Spleen (tissue), 11 donors: Measurements from ENCODE around the gene ALS2. TPM values are rescaled to one million over a fixed set of nuclear protein-coding genes. Genes with fewer than 3 reads are reported as not detected.
"Not testable (repeated sequence)": the region's sequence is repeated elsewhere in the genome, so short reads cannot be mapped to it uniquely, and the experiment has no call there.

Source experiments
- DNase-seq: peaks from one replicate; pipeline ENCODE4 v3.0.0-alpha.2; 2020
- H3K27ac ChIP-seq, 8 donors: fragments of 200-600 bp; sonication (generic) in 7 of 8; 1 replicate in 4 of 8; 2 replicates in 4 of 8; pipeline versions ENCODE4 v1.5.0 to v1.8.0; 2016 to 2021; ENCODE audit warnings: inconsistent platforms in 4 of 8, mild to moderate bottlenecking in 4 of 8, moderate library complexity in 1 of 8
- H3K27me3 ChIP-seq, 7 donors: fragments of 200-600 bp; sonication (generic) in 6 of 7; replicated peaks in 1 of 7; 1 replicate in 4 of 7; 2 replicates in 3 of 7; pipeline versions ENCODE4 v1.5.0 to v1.8.0; 2016 to 2021; ENCODE audit warnings: inconsistent platforms in 3 of 7, mild to moderate bottlenecking in 1 of 7
- H3K36me3 ChIP-seq, 6 donors: fragments of 200-600 bp; sonication (generic) in 5 of 6; 1 replicate in 4 of 6; 2 replicates in 2 of 6; pipeline versions ENCODE4 v1.5.0 to v1.8.0; 2016 to 2021; ENCODE audit warnings: inconsistent platforms in 2 of 6
- H3K4me1 ChIP-seq, 6 donors: fragments of 200-600 bp; sonication (generic) in 5 of 6; 1 replicate in 3 of 6; 2 replicates in 3 of 6; pipeline versions ENCODE4 v1.5.0 to v1.8.0; 2016 to 2021; ENCODE audit warnings: inconsistent platforms in 3 of 6
- H3K4me3 ChIP-seq, 8 donors: fragments of 200-600 bp; sonication (generic) in 7 of 8; 1 replicate in 4 of 8; 2 replicates in 4 of 8; pipeline versions ENCODE4 v1.5.0 to v1.8.0; 2016 to 2021; ENCODE audit warnings: inconsistent platforms in 4 of 8, mild to moderate bottlenecking in 4 of 8, moderate library complexity in 2 of 8
- H3K9me3 ChIP-seq, 8 donors: fragments of 200-600 bp; sonication (generic) in 7 of 8; 1 replicate in 4 of 8; 2 replicates in 4 of 8; pipeline versions ENCODE4 v1.5.0 to v1.8.0; 2016 to 2021; ENCODE audit warnings: inconsistent platforms in 4 of 8
- POLR2A ChIP-seq, 3 donors: fragments of 450-650 bp; IDR thresholded peaks; one replicate each; pipeline ENCODE4 v1.5.1; 2017; ENCODE audit warnings: antibody characterized with exemption in 3 of 3, mild to moderate bottlenecking in 1 of 3
- POLR2AphosphoS5 ChIP-seq, 3 donors: sonication (generic); formaldehyde crosslinking; IDR thresholded peaks; one replicate each; pipeline ENCODE4 v1.5.1; 2017; ENCODE audit warnings: antibody characterized with exemption in 3 of 3
- WGBS, 5 donors: extraction: QIAGEN DNeasy Blood & Tissue Kit in 3 of 5; methylation state at CpG; one replicate each; pipeline versions ENCODE4 v1.1.5 to v1.1.7; 2013 to 2018; 5-methylcytosine and 5-hydroxymethylcytosine counted together
- intact Hi-C: fragments of 100-400 bp; cut with DNase I; formaldehyde crosslinking; loops from one replicate; pipeline ENCODE4 v1.15.0; 2023; ENCODE audit warnings: low total_unique reads
- polyA plus RNA-seq, 3 donors: library from polyadenylated mRNA; stranded (reverse); fragments of 200-250 nt; gene quantifications; one replicate each; pipeline ENCODE4 v1.2.1, GENCODE V29; 2013
- total RNA-seq, 7 donors: library from RNA; depleted of rRNA in 3 of 7; stranded (reverse); fragments of >200 nt in 3 of 7; fragmentation: NEBNext Ultra II Directional in 4 of 7; extraction: Animal tissue kit (Norgen Biotek cat#: 25700) in 4 of 7; gene quantifications; one replicate each; pipeline versions ENCODE4 v1.1.0 to v1.2.1, GENCODE V29; 2016 to 2021
- TF ChIP-seq, protein P1 (sequence below), 11 experiments: fragments of 200-600 bp in 7 of 11; fragments of 450-650 bp in 4 of 11; sonication (generic) in 4 of 11; IDR thresholded peaks in 8 of 11; conservative IDR thresholded peaks in 3 of 11; 1 replicate in 7 of 11; 2 replicates in 4 of 11; pipeline versions ENCODE4 v1.4.0 to v1.8.0; 2016 to 2021; ENCODE audit warnings: antibody characterized with exemption in 11 of 11, inconsistent platforms in 4 of 11, mild to moderate bottlenecking in 1 of 11
- donor health status: healthy with polysubstance abuse.
- donor health status: DM: no; HTN: no; CAD: no; lungs with moderate emphysema.
- donor health status: DM: no; HTN: no; CAD: no.
- donor health status: Bipolar disorder and iron deficiency.
- donor health status: healthy.
- donor health status: DM: no; HTN: no; CAD: no.
- donor health status: DM: yes; HTN: yes; CAD: no.

The ALS2 gene
- total and polyA plus RNA-seq, 10 donors, result 2.7 to 32.7 (median 16.0) TPM

DNA sequence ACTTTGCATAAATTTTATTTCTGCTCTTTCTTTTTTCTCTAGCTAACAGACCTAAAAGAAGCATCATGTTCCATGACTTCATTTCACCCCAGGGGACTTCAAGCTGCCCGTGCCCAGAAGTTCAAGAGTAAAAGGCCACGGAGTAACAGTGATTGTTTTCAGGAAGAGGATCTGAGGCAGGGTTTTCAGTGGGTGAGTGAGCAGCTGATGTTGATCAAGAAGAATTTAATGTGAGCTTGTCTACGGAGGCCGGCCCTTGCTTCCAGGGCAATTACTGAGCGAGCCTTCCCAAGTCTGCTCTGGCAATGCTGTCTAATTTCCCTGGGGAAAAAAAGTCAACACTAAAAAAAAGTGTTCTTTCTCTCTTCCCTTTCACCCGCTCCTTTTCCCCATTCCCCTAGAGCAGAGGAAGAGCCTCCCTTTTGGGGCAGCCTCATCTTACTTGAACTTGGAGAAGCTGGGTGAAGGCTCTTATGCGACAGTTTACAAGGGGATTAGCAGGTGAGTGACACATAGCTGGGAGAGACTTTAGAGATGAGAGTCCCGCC, 26.8 kb upstream of the ALS2 start:
- WGBS, 5 donors, result 51 to 70% (median 62%) methylated on average over 8 of the region's 8 CpGs
- H3K4me3 ChIP-seq, result no peak overlapping the region
- intact Hi-C loops, result no loop called here

DNA sequence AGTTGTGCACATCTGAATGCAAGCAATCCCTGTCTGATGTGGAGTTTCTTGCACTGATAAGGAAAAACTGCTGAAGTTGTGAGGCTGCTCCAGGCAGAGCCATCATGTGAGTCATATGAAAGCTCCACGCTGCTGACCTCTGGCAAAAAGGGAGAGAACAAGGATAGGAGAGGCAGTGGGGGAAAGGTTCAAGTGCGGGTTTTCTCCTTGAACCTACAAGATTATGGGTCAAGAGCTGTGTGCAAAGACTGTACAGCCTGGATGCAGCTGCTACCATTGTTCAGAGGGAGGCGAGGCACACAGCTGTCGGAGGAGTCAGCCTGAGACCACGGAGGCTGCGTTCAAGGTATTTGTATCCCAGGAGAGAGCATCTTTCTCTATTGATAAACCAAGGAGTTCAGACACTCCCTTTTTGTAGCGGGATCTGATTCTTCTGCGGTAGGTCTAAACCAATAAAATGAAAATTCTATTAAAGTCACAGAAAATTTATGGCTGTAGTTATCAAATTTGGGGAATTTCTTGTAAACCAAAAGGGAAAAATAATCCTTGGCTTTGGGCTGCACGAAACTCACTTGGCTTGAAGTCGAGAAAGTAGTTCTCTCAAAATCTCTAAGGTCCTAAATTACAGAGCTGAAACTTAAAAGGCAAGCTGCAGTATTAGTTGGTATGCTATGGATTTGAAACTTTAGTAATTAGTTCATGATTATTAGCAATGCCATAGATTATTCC, 25.9 kb upstream of the ALS2 start, which contains the start of gene CDK15:
Gene CDK15, plus strand, starts transcription at position 96 of the 729 bp plus-strand sequence. Its CDS starts 128 bp downstream, at position 224.
- no peak within 1 kb of the TSS for H3K4me3 ChIP-seq
- 65 to 81% (median 69%) methylated on average over 10 of the region's 10 CpGs for WGBS, 5 donors
- H3K36me3 ChIP-seq, result no peaks in the 10 kb centered on the region
- peaks cover 0 to 5% (median 0%) of the 10 kb centered on the region in 6 donors for H3K4me1 ChIP-seq
- intact Hi-C loops, result no loop called here
- H3K27me3 ChIP-seq, result peaks cover 0 to 15% (median 0%) of the 10 kb centered on the region in 7 donors
- no peaks in the 10 kb centered on the region for H3K9me3 ChIP-seq
- DNase-seq, result no peak
- TF ChIP-seq POLR2AphosphoS5 (IDR thresholded peaks at IDR 0.05) (no peak), POLR2A (IDR thresholded peaks at IDR 0.05) (no peak)
- TF ChIP-seq, protein P1, sequence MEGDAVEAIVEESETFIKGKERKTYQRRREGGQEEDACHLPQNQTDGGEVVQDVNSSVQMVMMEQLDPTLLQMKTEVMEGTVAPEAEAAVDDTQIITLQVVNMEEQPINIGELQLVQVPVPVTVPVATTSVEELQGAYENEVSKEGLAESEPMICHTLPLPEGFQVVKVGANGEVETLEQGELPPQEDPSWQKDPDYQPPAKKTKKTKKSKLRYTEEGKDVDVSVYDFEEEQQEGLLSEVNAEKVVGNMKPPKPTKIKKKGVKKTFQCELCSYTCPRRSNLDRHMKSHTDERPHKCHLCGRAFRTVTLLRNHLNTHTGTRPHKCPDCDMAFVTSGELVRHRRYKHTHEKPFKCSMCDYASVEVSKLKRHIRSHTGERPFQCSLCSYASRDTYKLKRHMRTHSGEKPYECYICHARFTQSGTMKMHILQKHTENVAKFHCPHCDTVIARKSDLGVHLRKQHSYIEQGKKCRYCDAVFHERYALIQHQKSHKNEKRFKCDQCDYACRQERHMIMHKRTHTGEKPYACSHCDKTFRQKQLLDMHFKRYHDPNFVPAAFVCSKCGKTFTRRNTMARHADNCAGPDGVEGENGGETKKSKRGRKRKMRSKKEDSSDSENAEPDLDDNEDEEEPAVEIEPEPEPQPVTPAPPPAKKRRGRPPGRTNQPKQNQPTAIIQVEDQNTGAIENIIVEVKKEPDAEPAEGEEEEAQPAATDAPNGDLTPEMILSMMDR (IDR thresholded peaks at IDR 0.05 in 8 of 11, conservative IDR thresholded peaks at IDR 0.05 in 3 of 11), result no peak
- no peak within 1 kb of the TSS for H3K27ac ChIP-seq

More for the DNA sequence above, 26.8 kb upstream of the ALS2 start:
- TF ChIP-seq, protein P1 (IDR thresholded peaks at IDR 0.05 in 8 of 11, conservative IDR thresholded peaks at IDR 0.05 in 3 of 11), result no peak
- TF ChIP-seq POLR2A (IDR thresholded peaks at IDR 0.05) (no peak), POLR2AphosphoS5 (IDR thresholded peaks at IDR 0.05) (no peak)
- Histone ChIP-seq H3K36me3 (no peaks in the 10 kb centered on the region), H3K4me1 (peaks cover 0 to 5% (median 0%) of the 10 kb centered on the region in 6 donors), H3K9me3 (no peaks in the 10 kb centered on the region), H3K27ac (no peak overlapping the region), H3K27me3 (peaks cover 0 to 15% (median 0%) of the 10 kb centered on the region in 7 donors)
- no peak for DNase-seq

DNA sequence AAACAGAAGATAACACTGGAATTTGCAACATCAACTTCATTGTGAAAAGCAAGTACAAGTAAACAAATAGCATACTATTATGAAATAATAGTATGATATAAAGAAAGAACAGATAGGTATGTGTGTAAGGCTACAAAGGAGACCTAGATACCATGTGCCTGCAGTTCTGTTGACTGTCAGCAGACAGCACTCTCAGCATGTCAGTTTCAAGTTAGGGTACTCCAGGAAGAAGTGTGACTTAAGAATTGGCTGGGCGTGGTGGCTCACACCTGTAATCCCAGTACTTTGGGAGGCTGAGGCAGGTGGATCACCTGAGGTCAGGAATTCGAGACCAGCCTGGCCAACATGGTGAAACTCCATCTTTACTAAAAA, 18.2 kb upstream of the ALS2 start:
- 70 to 95% (median 70%) methylated on average over 2 of the region's 2 CpGs for WGBS, 5 donors
- H3K4me1 ChIP-seq, H3K27me3 ChIP-seq, intact Hi-C loops, H3K27ac ChIP-seq, H3K9me3 ChIP-seq, H3K36me3 ChIP-seq, DNase-seq, H3K4me3 ChIP-seq: not testable (repeated sequence)

DNA sequence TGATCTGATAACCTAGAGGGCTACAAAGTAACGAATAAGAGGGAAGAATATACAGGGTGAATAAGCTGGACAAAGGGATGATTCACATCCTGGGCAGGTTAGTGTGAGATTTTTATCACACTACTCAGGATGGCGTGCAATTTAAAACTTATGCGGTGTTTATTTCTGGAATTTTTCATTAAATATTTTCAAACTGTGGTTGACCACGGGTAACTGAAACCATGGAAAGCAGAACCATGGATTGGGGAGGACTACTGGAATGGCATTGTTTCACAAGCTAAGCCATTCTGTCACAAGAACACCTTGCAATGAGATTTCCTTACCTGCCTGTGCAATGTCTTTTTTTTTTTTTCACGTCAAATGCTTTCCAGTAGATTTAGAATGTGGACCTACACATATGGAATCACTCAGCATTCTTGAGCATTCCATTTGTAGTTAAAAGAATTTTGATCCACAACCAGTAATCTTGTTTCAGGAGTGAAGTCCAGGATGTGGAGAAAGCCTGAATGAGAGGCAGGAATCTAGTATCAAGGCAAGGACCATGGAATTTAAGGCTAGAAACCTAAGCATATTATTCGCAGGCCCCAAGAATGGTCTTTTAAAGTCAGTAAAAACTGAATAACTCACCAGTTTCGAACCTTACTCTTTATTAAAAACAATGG, 17.6 kb upstream of the ALS2 start:
- no peaks in the 10 kb centered on the region for H3K9me3 ChIP-seq
- 72 to 81% (median 74%) methylated on average over 7 of the region's 7 CpGs for WGBS, 5 donors
- H3K27me3 ChIP-seq, result peaks cover 0 to 2% (median 0%) of the 10 kb centered on the region in 7 donors
- DNase-seq, result no peak
- H3K27ac ChIP-seq, result no peak overlapping the region
- H3K4me1 ChIP-seq, result no peaks in the 10 kb centered on the region
- H3K36me3 ChIP-seq, result no peaks in the 10 kb centered on the region
- intact Hi-C loops, result no loop called here
- H3K4me3 ChIP-seq, result no peak overlapping the region
- no peak for TF ChIP-seq POLR2AphosphoS5 (IDR thresholded peaks at IDR 0.05)
- TF ChIP-seq POLR2A (IDR thresholded peaks at IDR 0.05), result no peak
- TF ChIP-seq, protein P1 (IDR thresholded peaks at IDR 0.05 in 8 of 11, conservative IDR thresholded peaks at IDR 0.05 in 3 of 11), result no peak
